Activated CD4-positive, alpha-beta T cell treated with anti-CD3 and anti-CD28 coated beads, Interleukin-2, amount 10 ng/mL, durations not matched to agents 7 days and 5 days (primary cell): Measurements from ENCODE around the gene GCK. TPM values are rescaled to one million over a fixed set of nuclear protein-coding genes. Genes with fewer than 3 reads are reported as not detected.

Experiments used
- CTCF ChIA-PET: fragments of 350-600 bp; sonication (Branson Sonifier 250); formaldehyde crosslinking; loops from one replicate; lab custom pipeline; 2021; ENCODE audit warnings: antibody characterized with exemption; lab: Charles Lee
- POLR2A ChIA-PET: fragments of 350-600 bp; sonication (Branson Sonifier 250); formaldehyde crosslinking; loops from one replicate; lab custom pipeline; 2021; ENCODE audit warnings: antibody characterized with exemption; lab: Charles Lee
- DNase-seq: peaks from one replicate; pipeline ENCODE4 v3.0.0-alpha.2; 2020
- H3K27ac Mint-ChIP-seq: one replicate; pipeline ENCODE4 v1.8.0; 2021; ENCODE audit warnings: mild to moderate bottlenecking, moderate library complexity, mixed read lengths
- H3K27me3 Mint-ChIP-seq: one replicate; pipeline ENCODE4 v1.8.0; 2021; ENCODE audit warnings: mixed read lengths
- H3K36me3 Mint-ChIP-seq: one replicate; pipeline ENCODE4 v1.8.0; 2021; ENCODE audit warnings: low read depth, mixed read lengths
- H3K4me1 Mint-ChIP-seq: one replicate; pipeline ENCODE4 v1.8.0; 2021; ENCODE audit warnings: mixed read lengths
- H3K4me3 Mint-ChIP-seq: one replicate; pipeline ENCODE4 v1.8.0; 2021; ENCODE audit warnings: mild to moderate bottlenecking, moderate library complexity, mixed read lengths
- H3K9me3 Mint-ChIP-seq: one replicate; pipeline ENCODE4 v1.8.0; 2021; ENCODE audit warnings: mixed read lengths
- total RNA-seq, 2 experiments: library from RNA; stranded (reverse); gene quantifications; one replicate each; pipeline ENCODE4 v1.2.3, GENCODE V29; 2021

Gene GCK
- total RNA-seq, 2 experiments from 2014 or later, result not detected

GRCh38 chr7:44194069-44194468, 4.8 kb upstream of the GCK start:
- POLR2A ChIA-PET, result no interaction called here
- Mint-ChIP-seq H3K36me3 (no peaks in the 10 kb centered on the region), H3K4me1 (peaks cover 7% of the 10 kb centered on the region), H3K27me3 (peaks cover 11% of the 10 kb centered on the region), H3K4me3 (no peak overlapping the region), H3K27ac (no peak overlapping the region), H3K9me3 (no peaks in the 10 kb centered on the region)
- no peak for DNase-seq
- CTCF ChIA-PET, result no interaction called here

GRCh38 chr7:44193011-44193802, 4.0 kb upstream of the GCK start:
- POLR2A ChIA-PET, result no interaction called here
- CTCF ChIA-PET, result no interaction called here

GRCh38 chr7:44191171-44191570, 1.9 kb upstream of the GCK start:
- peaks cover 4% of the 10 kb centered on the region for H3K4me1 Mint-ChIP-seq
- POLR2A ChIA-PET, result no interaction called here
- H3K4me3 Mint-ChIP-seq, result no peak overlapping the region
- H3K27ac Mint-ChIP-seq, result no peak overlapping the region
- no peak for DNase-seq
- CTCF ChIA-PET, result no interaction called here
- no peaks in the 10 kb centered on the region for H3K9me3 Mint-ChIP-seq
- H3K27me3 Mint-ChIP-seq, result peaks cover 2% of the 10 kb centered on the region
- no peaks in the 10 kb centered on the region for H3K36me3 Mint-ChIP-seq

More at GRCh38 chr7:44193011-44193802, 4.0 kb upstream of the GCK start:
- H3K4me1 Mint-ChIP-seq, result peaks cover 7% of the 10 kb centered on the region
- H3K27me3 Mint-ChIP-seq, result peaks cover 11% of the 10 kb centered on the region
- H3K27ac Mint-ChIP-seq, result no peak overlapping the region
- H3K4me3 Mint-ChIP-seq, result no peak overlapping the region
- DNase-seq, result no peak
- no peaks in the 10 kb centered on the region for H3K36me3 Mint-ChIP-seq
- H3K9me3 Mint-ChIP-seq, result no peaks in the 10 kb centered on the region

- Mint-ChIP-seq H3K27me3 (peaks cover 2% of the 10 kb centered on the region), H3K4me1 (no peaks in the 10 kb centered on the region), H3K36me3 (no peaks in the 10 kb centered on the region), H3K9me3 (no peaks in the 10 kb centered on the region), H3K4me3 (no peak overlapping the region), H3K27ac (no peak overlapping the region)
- CTCF ChIA-PET, result interaction anchor here (1.7 kb wide), 1 partner anchor 12 kb away, joined by 3 read pairs; no protein-coding TSS in a partner anchor
- POLR2A ChIA-PET, result no interaction called here
- DNase-seq, result no peak
These were observed 994 bp upstream of the GCK start for GRCh38 chr7:44189993-44190872.

- Mint-ChIP-seq H3K4me3 (no peak overlapping the region), H3K27ac (no peak overlapping the region), H3K4me1 (no peaks in the 10 kb centered on the region), H3K9me3 (no peaks in the 10 kb centered on the region), H3K36me3 (no peaks in the 10 kb centered on the region), H3K27me3 (peaks cover 2% of the 10 kb centered on the region)
- CTCF ChIA-PET, result interaction anchor here (0.7 to 1.7 kb wide), 2 partner anchors 14 to 537 kb away, joined by 3 read pairs; no protein-coding TSS in a partner anchor
- POLR2A ChIA-PET, result no interaction called here
- no peak for DNase-seq
These were observed 586 bp downstream of the GCK start for GRCh38 chr7:44188480-44189225.

- ChIA-PET POLR2A (no interaction called here), CTCF (no interaction called here)
- Mint-ChIP-seq H3K4me3 (no peak overlapping the region), H3K27me3 (peaks cover 2% of the 10 kb centered on the region), H3K36me3 (no peaks in the 10 kb centered on the region), H3K27ac (no peak overlapping the region), H3K4me1 (no peaks in the 10 kb centered on the region), H3K9me3 (peaks cover 3% of the 10 kb centered on the region)
- no peak for DNase-seq
These were observed 1.4 kb downstream of the GCK start for GRCh38 chr7:44187636-44188416.

GRCh38 chr7:44186736-44187135, 2.5 kb downstream of the GCK start:
- DNase-seq, result no peak
- Mint-ChIP-seq H3K36me3 (no peaks in the 10 kb centered on the region), H3K4me3 (no peak overlapping the region), H3K27me3 (peaks cover 2% of the 10 kb centered on the region), H3K27ac (no peak overlapping the region), H3K9me3 (peaks cover 7% of the 10 kb centered on the region), H3K4me1 (no peaks in the 10 kb centered on the region)
- ChIA-PET POLR2A (no interaction called here), CTCF (no interaction called here)

- no peak overlapping the region for H3K27ac Mint-ChIP-seq
- H3K36me3 Mint-ChIP-seq, result no peaks in the 10 kb centered on the region
- DNase-seq, result no peak
- peaks cover 7% of the 10 kb centered on the region for H3K9me3 Mint-ChIP-seq
- POLR2A ChIA-PET, result no interaction called here
- no peak overlapping the region for H3K4me3 Mint-ChIP-seq
- no peaks in the 10 kb centered on the region for H3K4me1 Mint-ChIP-seq
- no peaks in the 10 kb centered on the region for H3K27me3 Mint-ChIP-seq
- CTCF ChIA-PET, result no interaction called here
These were observed 3.5 kb downstream of the GCK start for GRCh38 chr7:44185729-44186128.

- Mint-ChIP-seq H3K27ac (no peak overlapping the region), H3K4me3 (no peak overlapping the region), H3K36me3 (no peaks in the 10 kb centered on the region), H3K9me3 (peaks cover 7% of the 10 kb centered on the region), H3K27me3 (no peaks in the 10 kb centered on the region), H3K4me1 (no peaks in the 10 kb centered on the region)
- DNase-seq, result no peak
- POLR2A ChIA-PET, result no interaction called here
- CTCF ChIA-PET, result interaction anchor here (1.6 kb wide), 1 partner anchor 57 kb away, joined by 3 read pairs; no protein-coding TSS in a partner anchor
These were observed 4.3 kb downstream of the GCK start for GRCh38 chr7:44184873-44185446.

GRCh38 chr7:44184206-44184872, 4.9 kb downstream of the GCK start:
- no peaks in the 10 kb centered on the region for H3K4me1 Mint-ChIP-seq
- H3K27ac Mint-ChIP-seq, result no peak overlapping the region
- no peak for DNase-seq
- no peaks in the 10 kb centered on the region for H3K27me3 Mint-ChIP-seq
- POLR2A ChIA-PET, result no interaction called here
- CTCF ChIA-PET, result interaction anchor here (1.6 kb wide), 1 partner anchor 58 kb away, joined by 3 read pairs; no protein-coding TSS in a partner anchor
- H3K9me3 Mint-ChIP-seq, result peaks cover 7% of the 10 kb centered on the region
- H3K36me3 Mint-ChIP-seq, result no peaks in the 10 kb centered on the region
- no peak overlapping the region for H3K4me3 Mint-ChIP-seq

- no peak overlapping the region for H3K27ac Mint-ChIP-seq
- H3K9me3 Mint-ChIP-seq, result peaks cover 7% of the 10 kb centered on the region
- H3K4me3 Mint-ChIP-seq, result no peak overlapping the region
- DNase-seq, result no peak
- no peaks in the 10 kb centered on the region for H3K27me3 Mint-ChIP-seq
- H3K36me3 Mint-ChIP-seq, result no peaks in the 10 kb centered on the region
- H3K4me1 Mint-ChIP-seq, result no peaks in the 10 kb centered on the region
- POLR2A ChIA-PET, result no interaction called here
- CTCF ChIA-PET, result no interaction called here
These were observed 5.9 kb downstream of the GCK start for GRCh38 chr7:44183386-44183785.
